ENCODE results near the gene IRF2. TPM values are rescaled to one million over a fixed set of nuclear protein-coding genes. Genes with fewer than 3 reads are reported as not detected.
"Not testable (repeated sequence)": the region's sequence is repeated elsewhere in the genome, so short reads cannot be mapped to it uniquely, and the experiment has no call there.

IRF2 gene
- total RNA-seq, 1 experiment from 2014 or later: 6.1 TPM

DNA sequence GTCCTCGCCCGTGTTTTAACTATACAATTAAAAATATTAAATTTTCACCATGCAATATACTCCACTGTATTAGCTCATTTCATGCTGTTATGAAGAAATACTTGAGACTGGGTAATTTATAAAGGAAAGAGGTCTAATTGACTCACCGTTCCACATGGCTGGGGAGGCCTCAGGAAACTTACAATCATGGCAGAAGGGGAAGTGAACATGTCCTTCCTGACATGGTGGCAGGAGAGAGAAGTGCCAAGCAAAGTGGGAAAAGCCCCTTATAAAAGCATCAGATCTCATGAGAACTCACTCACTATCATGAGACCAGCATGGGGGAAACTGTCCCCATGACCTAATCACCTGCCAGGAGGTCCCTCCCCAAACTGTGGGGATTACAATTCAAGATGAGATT, 98.7 kb downstream of the IRF2 start:
- not testable (repeated sequence) for H3K4me1 ChIP-seq; DNase-seq; H3K9me3 ChIP-seq (replicated peaks); H3K4me3 ChIP-seq; H3K36me3 ChIP-seq; H3K27me3 ChIP-seq; H3K27ac ChIP-seq

DNA sequence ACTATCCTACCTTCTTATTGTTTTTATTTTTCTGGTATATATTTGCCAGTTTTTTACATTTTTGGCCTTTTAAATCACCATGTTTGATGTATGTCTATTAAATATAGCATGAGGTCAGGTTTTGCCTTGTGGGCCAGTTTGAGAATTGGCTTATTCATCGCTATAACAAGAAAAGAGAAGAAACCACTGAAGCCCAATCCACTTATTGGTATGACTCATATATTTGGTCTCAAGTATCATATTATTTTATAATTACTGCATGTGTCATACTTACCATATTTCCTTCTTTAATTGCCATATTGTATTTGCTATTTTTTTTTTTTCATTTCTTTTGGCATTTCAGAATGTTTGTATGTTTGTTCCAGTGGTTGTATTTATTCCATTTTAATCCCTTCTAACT, 99.3 kb downstream of the IRF2 start:
- DNase-seq: no peak
- H3K4me3 ChIP-seq: no peak overlapping the region

DNA sequence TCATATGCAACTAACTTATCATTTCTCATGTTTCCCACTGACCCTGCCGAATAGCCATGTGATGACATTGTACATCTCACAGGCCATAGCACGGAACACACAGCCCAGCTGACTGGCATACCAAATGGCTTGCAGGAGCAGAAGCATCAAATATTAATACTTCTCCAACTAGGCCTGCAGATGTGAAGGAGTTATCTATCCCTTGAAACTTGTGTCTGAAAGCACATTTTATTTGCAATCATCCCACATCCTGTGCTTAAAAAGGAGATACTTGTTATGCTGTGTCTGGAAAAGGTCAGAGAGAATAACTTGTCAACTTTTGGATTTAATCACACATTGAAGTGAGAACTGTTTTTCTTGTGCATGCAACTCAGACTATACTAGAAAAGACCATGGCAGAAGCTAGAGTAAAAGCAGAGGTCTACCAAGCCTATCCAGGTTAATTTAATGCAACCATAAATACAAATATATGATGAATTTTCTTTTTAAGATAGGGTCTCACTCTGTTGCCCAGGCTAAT, 100.4 kb downstream of the IRF2 start:
- Histone ChIP-seq H3K27ac (no peak overlapping the region), H3K36me3 (no peaks in the 10 kb centered on the region), H3K4me1 (no peaks in the 10 kb centered on the region), H3K9me3 (replicated peaks) (no peaks in the 10 kb centered on the region), H3K4me3 (no peak overlapping the region), H3K27me3 (no peaks in the 10 kb centered on the region)
- no peak for DNase-seq

More for the DNA sequence above, 99.3 kb downstream of the IRF2 start:
- Histone ChIP-seq H3K27ac (no peak overlapping the region), H3K4me1 (no peaks in the 10 kb centered on the region), H3K36me3 (no peaks in the 10 kb centered on the region), H3K27me3 (no peaks in the 10 kb centered on the region), H3K9me3 (replicated peaks) (no peaks in the 10 kb centered on the region)

DNA sequence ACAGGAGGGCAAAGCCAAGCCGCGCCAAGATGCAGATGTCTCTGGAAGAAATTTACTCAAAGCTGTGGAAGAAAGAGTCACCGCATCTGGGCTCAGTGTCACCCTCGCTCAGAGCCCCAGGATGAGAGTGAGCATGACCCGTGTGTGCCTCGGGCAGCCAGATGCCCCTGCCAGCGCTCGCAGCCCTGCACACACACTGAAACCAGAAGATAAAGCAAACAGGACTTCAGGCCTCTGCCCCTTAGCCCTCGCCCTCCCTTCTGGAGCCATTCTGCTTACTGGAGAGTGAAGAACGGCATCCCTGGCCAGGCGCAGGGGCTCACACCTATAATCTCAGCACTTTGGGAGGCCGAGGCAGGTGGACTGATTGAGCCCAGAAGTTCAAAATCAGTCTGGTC, 103.0 kb downstream of the IRF2 start:
- Histone ChIP-seq H3K9me3 (replicated peaks) (no peaks in the 10 kb centered on the region), H3K4me3 (no peak overlapping the region), H3K4me1 (no peaks in the 10 kb centered on the region), H3K36me3 (no peaks in the 10 kb centered on the region), H3K27ac (no peak overlapping the region), H3K27me3 (no peaks in the 10 kb centered on the region)
- DNase-seq: no peak

DNA sequence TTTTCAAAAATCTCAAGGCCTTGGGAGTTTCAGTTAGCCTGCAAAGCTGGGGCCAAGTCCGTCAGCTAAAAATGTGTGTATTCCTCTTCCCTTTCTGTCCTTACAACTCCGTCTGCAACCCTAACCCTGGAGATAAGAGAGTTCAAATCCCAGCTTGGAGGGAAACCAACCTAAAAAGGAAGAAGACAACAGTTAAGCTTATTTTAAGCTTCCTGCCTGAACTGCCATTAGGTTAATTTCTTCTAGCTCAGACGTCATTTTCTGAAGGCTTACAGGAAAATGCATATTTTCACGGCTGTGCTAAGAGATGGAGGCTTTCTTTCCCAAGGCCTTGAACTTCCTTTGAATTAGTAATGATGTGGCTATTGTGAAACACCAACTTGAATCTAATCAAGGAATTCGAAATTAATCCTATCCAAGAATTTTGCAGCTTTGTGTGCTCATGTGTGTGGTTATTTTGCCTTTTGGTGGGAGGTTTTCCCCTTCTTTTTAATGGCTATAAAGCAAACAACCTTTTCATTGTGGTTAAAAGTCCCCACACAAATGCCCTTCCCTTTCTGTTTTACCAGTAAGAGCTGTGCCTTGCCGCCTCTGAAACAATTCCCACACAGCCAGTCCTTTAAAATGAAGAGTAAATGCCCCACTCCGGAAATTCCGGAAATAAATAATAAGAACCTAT, 103.5 kb downstream of the IRF2 start:
- H3K27ac ChIP-seq: no peak overlapping the region
- no peaks in the 10 kb centered on the region for H3K36me3 ChIP-seq
- no peaks in the 10 kb centered on the region for H3K4me1 ChIP-seq
- H3K27me3 ChIP-seq: no peaks in the 10 kb centered on the region
- no peaks in the 10 kb centered on the region for H3K9me3 ChIP-seq (replicated peaks)
- no peak overlapping the region for H3K4me3 ChIP-seq
- DNase-seq: no peak

DNA sequence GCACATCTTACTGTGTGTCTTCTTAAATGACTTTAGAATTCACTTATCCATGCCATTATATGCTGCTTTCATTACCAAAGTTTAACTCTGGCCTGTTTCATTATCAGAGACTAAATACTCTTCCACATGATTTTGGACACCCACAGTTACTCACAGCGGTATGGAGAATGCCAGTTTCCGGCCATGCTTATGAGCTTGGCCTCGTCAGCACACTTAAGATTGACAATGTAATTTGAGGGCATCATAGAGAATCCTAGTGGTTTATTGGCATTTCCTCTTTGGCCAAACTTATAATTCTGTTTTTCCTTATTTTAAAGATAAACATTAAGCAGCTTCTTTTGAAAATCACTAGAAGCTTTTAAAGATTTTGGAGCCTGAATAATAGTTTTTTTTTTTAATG, 104.5 kb downstream of the IRF2 start:
- Histone ChIP-seq H3K36me3 (no peaks in the 10 kb centered on the region), H3K9me3 (replicated peaks) (no peaks in the 10 kb centered on the region), H3K27me3 (no peaks in the 10 kb centered on the region), H3K4me3 (no peak overlapping the region), H3K27ac (no peak overlapping the region), H3K4me1 (no peaks in the 10 kb centered on the region)
- no peak for DNase-seq

DNA sequence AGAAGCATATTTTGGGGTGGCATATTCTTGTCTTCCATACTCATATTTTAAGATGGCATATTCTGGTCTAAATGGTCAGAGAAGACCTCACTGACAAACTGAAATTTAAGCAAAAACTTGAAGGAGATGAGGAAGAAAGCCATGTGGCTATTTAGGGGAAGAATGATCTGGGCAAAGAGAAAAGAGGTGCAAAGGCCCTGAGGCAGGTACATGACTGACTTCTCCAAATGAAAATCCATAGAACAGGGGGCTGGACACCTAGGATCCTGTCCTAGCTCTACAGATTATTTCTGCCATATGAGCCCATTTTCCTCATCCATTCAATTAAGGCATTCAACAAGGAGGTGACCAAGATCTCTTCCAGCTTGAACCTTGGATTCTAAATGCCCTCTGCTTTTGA, 105.6 kb downstream of the IRF2 start:
- Histone ChIP-seq H3K9me3 (replicated peaks) (no peaks in the 10 kb centered on the region), H3K27ac (no peak overlapping the region), H3K4me1 (no peaks in the 10 kb centered on the region), H3K36me3 (no peaks in the 10 kb centered on the region), H3K27me3 (no peaks in the 10 kb centered on the region), H3K4me3 (no peak overlapping the region)
- no peak for DNase-seq

DNA sequence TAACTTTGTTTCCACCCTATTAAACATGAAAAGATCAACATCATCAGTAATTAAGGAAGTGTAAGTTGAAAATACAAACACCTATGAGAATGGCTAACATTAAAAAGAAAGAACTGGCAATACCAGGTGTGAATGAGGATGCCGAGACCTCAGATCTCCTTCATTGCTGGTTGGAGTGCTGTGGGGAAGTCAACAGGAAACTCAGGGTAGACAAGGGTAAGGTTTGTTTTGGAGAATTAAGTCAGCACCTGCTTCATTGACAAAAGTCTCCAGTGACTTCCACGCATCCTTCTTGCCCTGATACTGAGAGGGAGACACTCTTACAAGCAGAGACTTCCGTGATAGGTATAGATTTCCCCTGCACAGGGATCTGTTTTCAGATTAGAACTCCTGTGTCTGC, 106.1 kb downstream of the IRF2 start:
- Histone ChIP-seq H3K27me3 (no peaks in the 10 kb centered on the region), H3K4me1 (no peaks in the 10 kb centered on the region), H3K4me3 (no peak overlapping the region), H3K9me3 (replicated peaks) (no peaks in the 10 kb centered on the region), H3K27ac (no peak overlapping the region), H3K36me3 (no peaks in the 10 kb centered on the region)
- no peak for DNase-seq

DNA sequence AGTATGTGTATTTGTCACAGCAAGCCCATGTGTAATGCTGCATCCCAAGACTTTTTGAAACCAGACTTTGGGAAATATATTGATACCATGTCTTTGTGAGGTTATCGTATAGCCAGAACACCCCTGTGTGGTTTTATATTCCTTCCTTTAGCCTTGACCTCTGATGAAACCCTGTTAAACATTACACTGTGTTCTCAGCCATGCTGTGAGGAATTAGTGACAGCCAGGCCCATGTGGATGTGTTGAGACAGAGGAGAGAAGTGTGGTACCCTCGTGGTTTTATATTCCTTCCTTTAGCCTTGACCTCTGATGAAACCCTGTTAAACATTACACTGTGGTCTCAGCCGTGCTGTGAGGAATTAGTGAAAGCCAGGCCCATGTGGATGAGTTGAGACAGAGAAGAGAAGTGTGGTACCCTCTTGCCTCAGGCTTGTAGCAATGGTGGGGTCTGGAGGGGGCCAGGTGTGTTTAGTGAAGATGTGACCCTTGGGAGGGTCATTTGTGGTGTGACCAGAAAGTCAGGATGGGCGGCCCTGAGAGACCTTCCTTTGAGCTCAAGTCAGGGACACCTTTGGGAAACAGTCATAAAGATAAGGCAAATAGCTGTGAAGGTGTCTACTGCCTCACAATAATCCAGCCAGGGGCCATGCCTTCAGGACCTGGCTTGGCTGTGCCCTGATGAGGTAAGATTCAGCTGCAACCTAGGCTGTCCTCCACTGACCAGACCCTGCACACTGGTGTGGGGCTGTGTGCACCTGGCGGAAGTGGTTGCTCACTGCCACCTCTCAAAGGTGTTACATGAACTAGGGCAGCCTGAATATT, 110.0 kb downstream of the IRF2 start:
- no peak overlapping the region for H3K27ac ChIP-seq
- no peaks in the 10 kb centered on the region for H3K4me1 ChIP-seq
- no peak overlapping the region for H3K4me3 ChIP-seq
- no peaks in the 10 kb centered on the region for H3K27me3 ChIP-seq
- no peaks in the 10 kb centered on the region for H3K36me3 ChIP-seq
- no peaks in the 10 kb centered on the region for H3K9me3 ChIP-seq (replicated peaks)
- no peak for DNase-seq

DNA sequence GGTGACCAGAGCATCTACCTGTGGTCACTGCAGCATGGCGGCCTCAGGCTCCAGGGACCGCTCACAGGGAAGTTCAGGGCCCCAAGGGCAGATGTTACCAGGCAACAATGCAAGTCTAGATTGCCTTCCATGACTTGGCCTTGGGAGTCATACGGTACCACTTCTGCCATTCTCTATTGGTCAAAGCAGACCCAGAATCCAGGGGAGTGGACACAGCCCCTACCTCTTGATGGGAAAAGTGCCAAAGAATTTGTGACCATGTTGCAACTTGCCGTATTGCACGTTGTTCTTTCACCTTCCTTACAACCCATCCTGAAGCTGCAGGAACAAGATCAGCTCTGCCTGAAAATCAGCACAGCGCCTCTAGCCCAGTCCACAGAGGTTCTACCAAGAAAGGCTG, 111.1 kb downstream of the IRF2 start:
- H3K4me3 ChIP-seq: no peak overlapping the region
- DNase-seq: no peak
- no peaks in the 10 kb centered on the region for H3K4me1 ChIP-seq
- no peak overlapping the region for H3K27ac ChIP-seq
- H3K36me3 ChIP-seq: no peaks in the 10 kb centered on the region
- H3K9me3 ChIP-seq (replicated peaks): no peaks in the 10 kb centered on the region
- no peaks in the 10 kb centered on the region for H3K27me3 ChIP-seq

DNA sequence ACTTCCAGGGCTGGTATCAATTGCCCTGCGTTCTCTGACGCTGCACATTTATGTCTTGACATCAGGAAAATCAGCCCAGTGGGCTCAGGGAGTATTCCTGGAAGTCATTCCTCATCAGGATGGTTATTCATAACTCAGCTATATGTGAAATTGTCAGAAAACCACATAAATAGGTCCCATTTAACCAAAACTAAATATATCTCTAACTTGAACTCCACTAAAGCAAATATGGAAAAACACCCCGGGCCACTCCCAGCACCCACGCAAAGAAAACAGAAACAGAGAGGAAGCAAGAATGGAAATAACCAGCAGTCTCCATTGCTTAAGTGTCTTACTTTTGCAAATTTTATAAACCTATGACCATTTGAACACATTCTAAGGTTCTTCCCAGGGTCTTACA, 112.0 kb downstream of the IRF2 start:
- no peaks in the 10 kb centered on the region for H3K27me3 ChIP-seq
- H3K4me3 ChIP-seq: no peak overlapping the region
- no peak for DNase-seq
- H3K9me3 ChIP-seq (replicated peaks): no peaks in the 10 kb centered on the region
- no peaks in the 10 kb centered on the region for H3K36me3 ChIP-seq
- no peaks in the 10 kb centered on the region for H3K4me1 ChIP-seq
- no peak overlapping the region for H3K27ac ChIP-seq

DNA sequence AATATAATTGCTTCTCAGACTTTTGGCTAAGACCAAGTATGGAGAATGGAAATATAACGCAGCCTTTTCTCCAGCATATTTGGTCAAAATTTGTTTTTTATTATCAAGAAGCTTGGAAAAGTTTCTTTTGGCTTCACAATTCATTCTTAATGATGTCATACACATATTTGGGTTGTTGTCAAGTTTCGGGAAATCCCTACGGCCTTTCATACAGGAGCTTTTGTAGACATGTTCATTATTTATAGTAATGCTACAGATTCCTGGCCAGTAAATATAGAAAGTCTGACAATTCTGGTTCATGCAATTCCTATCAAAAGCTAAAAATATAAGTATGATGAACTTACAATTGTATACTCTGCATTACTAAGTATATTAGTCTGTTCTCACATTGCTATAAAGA, 112.9 kb downstream of the IRF2 start:
- H3K4me3 ChIP-seq: no peak overlapping the region
- H3K9me3 ChIP-seq (replicated peaks): no peaks in the 10 kb centered on the region
- no peaks in the 10 kb centered on the region for H3K27me3 ChIP-seq
- H3K36me3 ChIP-seq: no peaks in the 10 kb centered on the region
- no peak for DNase-seq
- no peaks in the 10 kb centered on the region for H3K4me1 ChIP-seq
- H3K27ac ChIP-seq: no peak overlapping the region

DNA sequence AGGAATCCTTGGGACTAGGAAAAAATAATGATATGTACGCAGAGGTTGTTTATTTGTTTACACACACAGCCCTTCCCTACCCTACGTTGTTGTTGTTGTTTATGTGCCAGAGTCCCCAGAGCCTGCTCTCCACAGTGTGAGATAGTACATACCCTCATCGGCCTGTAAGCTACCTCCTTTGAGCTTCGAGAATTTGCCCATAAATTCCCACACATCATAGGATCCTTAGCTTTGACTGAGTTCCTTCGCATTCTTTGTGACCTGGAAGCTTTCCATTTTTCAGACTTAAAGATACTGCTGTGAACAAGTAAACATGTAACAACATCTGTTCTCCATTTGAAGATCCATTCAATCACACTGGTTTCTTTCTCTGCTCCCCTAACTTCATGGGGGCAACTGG, 114.5 kb downstream of the IRF2 start:
- H3K9me3 ChIP-seq (replicated peaks): no peaks in the 10 kb centered on the region
- no peak overlapping the region for H3K4me3 ChIP-seq
- no peak for DNase-seq
- no peaks in the 10 kb centered on the region for H3K36me3 ChIP-seq
- no peak overlapping the region for H3K27ac ChIP-seq
- peaks cover 10% of the 10 kb centered on the region for H3K4me1 ChIP-seq
- no peaks in the 10 kb centered on the region for H3K27me3 ChIP-seq

DNA sequence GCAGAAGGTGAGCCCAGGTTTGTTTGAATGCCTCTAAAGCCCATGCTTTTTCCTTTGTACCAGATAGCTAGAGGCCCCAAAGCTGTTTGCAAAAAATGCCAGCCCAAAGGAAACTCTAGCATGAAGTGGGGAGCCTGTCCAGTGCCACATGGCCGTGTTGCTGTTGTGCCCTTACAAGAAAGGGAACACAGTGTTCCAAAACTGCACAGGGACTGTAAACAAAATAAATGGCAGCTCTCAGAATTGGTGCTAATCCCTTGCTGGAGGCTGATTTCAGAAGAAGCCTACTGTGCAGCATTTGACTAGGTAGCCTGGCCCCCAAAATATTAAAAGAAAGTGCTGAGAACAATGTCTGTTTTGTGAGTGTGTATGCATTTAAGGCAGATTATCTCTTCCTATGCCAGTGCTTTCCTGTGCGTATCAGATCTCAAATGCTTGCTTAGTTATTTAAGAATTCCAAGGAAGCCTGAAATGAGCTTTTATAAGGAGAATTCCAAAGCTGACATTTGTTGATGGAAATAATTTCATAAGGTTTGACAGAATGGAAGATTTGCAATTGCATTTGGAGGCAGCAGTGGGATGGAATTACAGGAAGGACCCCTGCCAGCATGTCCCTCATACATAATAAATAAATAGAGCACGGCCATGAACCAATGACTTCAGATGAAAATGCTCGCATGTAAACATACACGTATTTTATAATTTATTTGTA, 115.7 kb downstream of the IRF2 start:
- no peak for DNase-seq
- H3K4me1 ChIP-seq: peaks cover 15% of the 10 kb centered on the region
- no peaks in the 10 kb centered on the region for H3K27me3 ChIP-seq
- H3K4me3 ChIP-seq: no peak overlapping the region
- no peaks in the 10 kb centered on the region for H3K36me3 ChIP-seq
- no peaks in the 10 kb centered on the region for H3K9me3 ChIP-seq (replicated peaks)
- no peak overlapping the region for H3K27ac ChIP-seq

DNA sequence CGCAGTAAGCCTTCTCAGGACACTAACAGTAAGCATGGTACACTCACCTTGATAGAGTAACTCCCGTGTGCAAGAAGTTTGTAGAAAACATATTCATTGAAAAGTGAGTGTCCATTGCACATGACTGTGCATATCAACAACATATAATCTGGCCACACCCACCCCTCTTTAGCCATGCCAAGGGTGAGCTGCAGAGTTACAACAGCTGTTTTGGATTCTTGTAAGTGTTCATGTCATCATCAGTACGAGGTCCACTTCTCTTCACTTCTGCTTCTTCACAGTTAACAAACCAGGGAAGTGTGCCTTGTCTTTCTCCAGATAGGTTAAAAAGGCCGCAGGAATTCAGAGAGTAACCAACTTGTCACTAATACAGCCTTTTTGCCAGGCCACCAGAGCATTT, 116.6 kb downstream of the IRF2 start:
- Histone ChIP-seq H3K9me3 (replicated peaks) (no peaks in the 10 kb centered on the region), H3K4me3 (no peak overlapping the region), H3K4me1 (peaks cover 18% of the 10 kb centered on the region), H3K27ac (no peak overlapping the region), H3K27me3 (no peaks in the 10 kb centered on the region), H3K36me3 (no peaks in the 10 kb centered on the region)
- DNase-seq: no peak
